Pancreas (tissue), 10 donors: ENCODE results near the gene RALGPS2. TPM values are rescaled to one million over a fixed set of nuclear protein-coding genes. Genes with fewer than 3 reads are reported as not detected.

Source experiments
- ATAC-seq, 4 donors: fragments of 200-7000 bp; cut with Tn5 transposase; one replicate each; pipeline versions ENCODE4 v1.8.0 to v1.9.1; 2020; ENCODE audit warnings: mild to moderate bottlenecking in 4 of 4, moderate library complexity in 4 of 4
- DNase-seq, 6 donors: peaks; one replicate each; pipeline ENCODE4 v3.0.0-alpha.2; 2020
- FAIRE-seq: peaks from 2 replicates; lab custom pipeline; 2012; peaks lifted over from hg19 to GRCh38; lab: Jason Lieb, UNC
- H3K27ac ChIP-seq, 4 donors: fragments of 200-600 bp; sonication (generic); 1 replicate in 3 of 4; 2 replicates in 1 of 4; pipeline versions ENCODE4 v1.5.0 to v1.8.0; 2020
- H3K27me3 ChIP-seq, 4 donors: fragments of 200-600 bp; one replicate each; pipeline ENCODE4 v1.8.0; 2021
- H3K36me3 ChIP-seq, 3 donors: fragments of 200-600 bp; sonication (generic) in 1 of 3; one replicate each; pipeline versions ENCODE4 v1.5.0 to v1.8.0; 2020 to 2021
- H3K4me1 ChIP-seq, 3 donors: fragments of 200-600 bp; one replicate each; pipeline ENCODE4 v1.8.0; 2021
- H3K4me3 ChIP-seq, 4 donors: fragments of 200-600 bp; sonication (generic) in 2 of 4; one replicate each; pipeline versions ENCODE4 v1.5.0 to v1.8.0; 2020 to 2021
- H3K9me3 ChIP-seq, 4 donors: fragments of 200-600 bp; one replicate each; pipeline ENCODE4 v1.8.0; 2021
- CTCF ChIP-seq, 4 donors: fragments of 200-600 bp; sonication (generic) in 3 of 4; IDR thresholded peaks; one replicate each; pipeline versions ENCODE4 v1.5.0 to v1.8.0; 2021; ENCODE audit warnings: antibody characterized with exemption in 4 of 4
- WGBS, 2 donors: extraction: QIAGEN DNeasy Blood & Tissue Kit; methylation state at CpG; one replicate each; pipeline ENCODE4 v1.1.7; 2013; 5-methylcytosine and 5-hydroxymethylcytosine counted together
- intact Hi-C, 3 donors: fragments of 100-400 bp; cut with DNase I; formaldehyde crosslinking; loops; one replicate each; pipeline versions ENCODE4 v1.11.1 to v1.14.2; 2022
- polyA plus RNA-seq, 2 donors: library from polyadenylated mRNA; stranded (reverse); fragments of 200-250 nt; gene quantifications; one replicate each; pipeline ENCODE4 v1.2.3, GENCODE V29; 2013
- total RNA-seq, 6 donors: library from RNA; stranded (reverse); fragmentation: NEBNext Ultra II Directional in 4 of 6; extraction: Animal tissue kit (Norgen Biotek cat#: 25700) in 4 of 6; gene quantifications; one replicate each; pipeline versions ENCODE4 v1.2.1 to v1.2.4, GENCODE V29; 2021 to 2023
- donor health status: healthy with polysubstance abuse.
- donor health status: DM: no; HTN: no; CAD: no; lungs with moderate emphysema.
- donor health status: DM: no; HTN: no; CAD: no.
- donor health status: control.
- donor health status: control.
- donor health status: Bipolar disorder and iron deficiency.
- donor health status: DM: yes; HTN: yes; CAD: no.
- donor health status: DM: no; HTN: no; CAD: no.
- donor health status: DM: no; HTN: no; CAD: no.
- donor health status: DM: yes; HTN: yes; CAD: no.

Gene RALGPS2
- total and polyA plus RNA-seq, 8 donors: 1.9 to 11.6 (median 7.6) TPM

- intact Hi-C loops: no loop called here
- ATAC-seq (no peak), DNase-seq (no peak), FAIRE-seq (no peak)
- Histone ChIP-seq H3K4me3 (no peak overlapping the region), H3K9me3 (no peaks in the 10 kb centered on the region), H3K27ac (no peak overlapping the region), H3K36me3 (no peaks in the 10 kb centered on the region), H3K4me1 (peaks cover 0 to 4% (median 0%) of the 10 kb centered on the region in 3 donors), H3K27me3 (no peaks in the 10 kb centered on the region)
- WGBS, 2 donors: 74 to 77% methylated on average over 4 of the region's 4 CpGs
- no peak for TF ChIP-seq CTCF (IDR thresholded peaks at IDR 0.05)
Observed at GRCh38 chr1:178739285-178740045, 14.4 kb downstream of the RALGPS2 start.

GRCh38 chr1:178740491-178740890 lies 15.4 kb downstream of the RALGPS2 start:
- H3K27me3 ChIP-seq: no peaks in the 10 kb centered on the region
- H3K4me3 ChIP-seq: no peak overlapping the region
- peaks cover 0 to 4% (median 0%) of the 10 kb centered on the region in 3 donors for H3K4me1 ChIP-seq
- H3K27ac ChIP-seq: no peak overlapping the region
- intact Hi-C loops: no loop called here
- FAIRE-seq (no peak), DNase-seq (no peak), ATAC-seq (no peak)
- no peaks in the 10 kb centered on the region for H3K36me3 ChIP-seq
- H3K9me3 ChIP-seq: no peaks in the 10 kb centered on the region
- TF ChIP-seq CTCF (IDR thresholded peaks at IDR 0.05): no peak
- WGBS, 2 donors: 82 to 91% methylated on average over 1 of the region's 1 CpG

GRCh38 chr1:178740924-178741323 lies 15.9 kb downstream of the RALGPS2 start:
- TF ChIP-seq CTCF (IDR thresholded peaks at IDR 0.05): no peak
- Histone ChIP-seq H3K27ac (no peak overlapping the region), H3K27me3 (no peaks in the 10 kb centered on the region), H3K4me3 (no peak overlapping the region), H3K4me1 (peaks cover 0 to 4% (median 0%) of the 10 kb centered on the region in 3 donors), H3K9me3 (no peaks in the 10 kb centered on the region), H3K36me3 (no peaks in the 10 kb centered on the region)
- WGBS, 2 donors: 85 to 86% methylated on average over 1 of the region's 1 CpG
- DNase-seq (no peak), ATAC-seq (no peak), FAIRE-seq (no peak)
- intact Hi-C loops: no loop called here

- no peaks in the 10 kb centered on the region for H3K9me3 ChIP-seq
- DNase-seq: no peak
- H3K36me3 ChIP-seq: no peaks in the 10 kb centered on the region
- no peaks in the 10 kb centered on the region for H3K27me3 ChIP-seq
- no peak overlapping the region for H3K27ac ChIP-seq
- peak; percentile 5 for FAIRE-seq
- peaks cover 0 to 4% (median 0%) of the 10 kb centered on the region in 3 donors for H3K4me1 ChIP-seq
- intact Hi-C loops: no loop called here
- no peak for ATAC-seq
- 81 to 85% methylated on average over 2 of the region's 2 CpGs for WGBS, 2 donors
- H3K4me3 ChIP-seq: no peak overlapping the region
- TF ChIP-seq CTCF (IDR thresholded peaks at IDR 0.05): no peak
Observed at GRCh38 chr1:178743801-178744200, 18.8 kb downstream of the RALGPS2 start.

- TF ChIP-seq CTCF (IDR thresholded peaks at IDR 0.05): no peak
- FAIRE-seq: no peak
- intact Hi-C loops: no loop called here
Observed at GRCh38 chr1:178745260-178745659, 20.2 kb downstream of the RALGPS2 start.

More at GRCh38 chr1:178745260-178745659, 20.2 kb downstream of the RALGPS2 start:
- Histone ChIP-seq H3K27ac (no peak overlapping the region), H3K27me3 (no peaks in the 10 kb centered on the region), H3K4me3 (no peak overlapping the region), H3K9me3 (no peaks in the 10 kb centered on the region), H3K4me1 (no peaks in the 10 kb centered on the region), H3K36me3 (no peaks in the 10 kb centered on the region)
- ATAC-seq (no peak), DNase-seq (no peak)
- 59 to 70% methylated on average over 2 of the region's 2 CpGs for WGBS, 2 donors
